Naive thymus-derived CD4-positive, alpha-beta T cell (primary cell): ENCODE data around the gene OCA2. TPM values are rescaled to one million over a fixed set of nuclear protein-coding genes. Genes with fewer than 3 reads are reported as not detected.
"Not testable (repeated sequence)": the region's sequence is repeated elsewhere in the genome, so short reads cannot be mapped to it uniquely, and the experiment has no call there.

Source experiments
- ATAC-seq: fragments of 150-1000 bp; cut with Tn5 transposase; 2 replicates; pipeline ENCODE4 v1.10.0; 2021; ENCODE audit warnings: mild to moderate bottlenecking, moderate library complexity
- CTCF ChIA-PET: fragments of 350-600 bp; sonication (Branson Sonifier 250); formaldehyde crosslinking; loops from one replicate; lab custom pipeline; 2021; ENCODE audit warnings: antibody characterized with exemption; lab: Charles Lee
- POLR2A ChIA-PET: fragments of 350-600 bp; sonication (Branson Sonifier 250); formaldehyde crosslinking; loops from one replicate; lab custom pipeline; 2021; ENCODE audit warnings: antibody characterized with exemption, inconsistent platforms; lab: Charles Lee
- DNase-seq, 9 donors: peaks; one replicate each; pipeline versions ENCODE4 v3.0.0 to v3.0.0-alpha.2; 2020 to 2022; ENCODE audit warnings: mixed read lengths in 1 of 9
- H3K27ac ChIP-seq: one replicate; pipeline ENCODE4 v1.7.0; 2013; ENCODE audit warnings: mild to moderate bottlenecking, low read depth, low read length, moderate library complexity
- H3K27me3 ChIP-seq, 2 donors: one replicate each; pipeline ENCODE4 v1.7.0; 2013; ENCODE audit warnings: low read length in 2 of 2, mild to moderate bottlenecking in 2 of 2, moderate library complexity in 2 of 2; ENCODE audit not compliant: control insufficient read depth in 2 of 2, insufficient read depth in 2 of 2
- H3K36me3 ChIP-seq, 3 experiments: 1 replicate in 2 of 3; 2 replicates in 1 of 3; pipeline ENCODE4 v1.7.0; 2013; ENCODE audit warnings: low read length in 3 of 3, mild to moderate bottlenecking in 3 of 3, moderate library complexity in 1 of 3; ENCODE audit not compliant: insufficient read depth in 3 of 3, control insufficient read depth in 2 of 3
- H3K4me1 ChIP-seq, 2 donors: one replicate each; pipeline ENCODE4 v1.7.0; 2013; ENCODE audit warnings: low read length in 2 of 2, mild to moderate bottlenecking in 2 of 2, moderate library complexity in 1 of 2; ENCODE audit not compliant: control insufficient read depth in 2 of 2, insufficient read depth in 2 of 2
- H3K4me3 ChIP-seq: 2 replicates; pipeline ENCODE4 v1.7.0; 2013; ENCODE audit warnings: mild to moderate bottlenecking, low read length
- H3K9me3 ChIP-seq, 3 experiments: 1 replicate in 2 of 3; 2 replicates in 1 of 3; pipeline ENCODE4 v1.7.0; 2013; ENCODE audit warnings: low read length in 3 of 3; ENCODE audit not compliant: control insufficient read depth in 2 of 3
- H3K27ac Mint-ChIP-seq, 9 donors: one replicate each; pipeline ENCODE4 v1.8.0; 2020 to 2022; ENCODE audit warnings: mixed read lengths in 9 of 9, mild to moderate bottlenecking in 8 of 9, moderate library complexity in 5 of 9, inconsistent platforms in 2 of 9
- H3K27me3 Mint-ChIP-seq, 5 donors: one replicate each; pipeline ENCODE4 v1.8.0; 2021 to 2022; ENCODE audit warnings: mixed read lengths in 5 of 5, mild to moderate bottlenecking in 1 of 5
- H3K36me3 Mint-ChIP-seq, 5 donors: one replicate each; pipeline ENCODE4 v1.8.0; 2020 to 2022; ENCODE audit warnings: mixed read lengths in 5 of 5, mild to moderate bottlenecking in 3 of 5, inconsistent platforms in 1 of 5
- H3K4me1 Mint-ChIP-seq, 7 donors: one replicate each; pipeline ENCODE4 v1.8.0; 2020 to 2022; ENCODE audit warnings: mixed read lengths in 7 of 7, mild to moderate bottlenecking in 3 of 7, inconsistent platforms in 1 of 7
- H3K4me3 Mint-ChIP-seq, 10 donors: one replicate each; pipeline ENCODE4 v1.8.0; 2020 to 2022; ENCODE audit warnings: mild to moderate bottlenecking in 10 of 10, mixed read lengths in 10 of 10, moderate library complexity in 6 of 10, inconsistent platforms in 2 of 10
- H3K9me3 Mint-ChIP-seq, 11 donors: one replicate each; pipeline ENCODE4 v1.8.0; 2020 to 2022; ENCODE audit warnings: mixed read lengths in 11 of 11, mild to moderate bottlenecking in 4 of 11, inconsistent platforms in 1 of 11, moderate library complexity in 1 of 11
- intact Hi-C, 2 donors: fragments of 100-400 bp; cut with micrococcal nuclease; formaldehyde crosslinking; loops; one replicate each; pipeline ENCODE4 v1.15.1; 2023
- polyA plus RNA-seq, 2 donors: library from polyadenylated mRNA; unstranded; fragments of 300-500 nt; fragmentation: Illumina TruSeq; gene quantifications; one replicate each; pipeline ENCODE4 v1.2.3, GENCODE V29; 2021
- total RNA-seq, 6 experiments: library from RNA in 5 of 6; stranded (reverse) in 5 of 6; gene quantifications; 1 replicate in 5 of 6; 2 replicates in 1 of 6; pipeline ENCODE4 v1.2.3 and lab custom pipeline; 2021 to 2026

Gene OCA2
- total and polyA plus RNA-seq, 7 experiments from 2014 or later = not detected

DNA sequence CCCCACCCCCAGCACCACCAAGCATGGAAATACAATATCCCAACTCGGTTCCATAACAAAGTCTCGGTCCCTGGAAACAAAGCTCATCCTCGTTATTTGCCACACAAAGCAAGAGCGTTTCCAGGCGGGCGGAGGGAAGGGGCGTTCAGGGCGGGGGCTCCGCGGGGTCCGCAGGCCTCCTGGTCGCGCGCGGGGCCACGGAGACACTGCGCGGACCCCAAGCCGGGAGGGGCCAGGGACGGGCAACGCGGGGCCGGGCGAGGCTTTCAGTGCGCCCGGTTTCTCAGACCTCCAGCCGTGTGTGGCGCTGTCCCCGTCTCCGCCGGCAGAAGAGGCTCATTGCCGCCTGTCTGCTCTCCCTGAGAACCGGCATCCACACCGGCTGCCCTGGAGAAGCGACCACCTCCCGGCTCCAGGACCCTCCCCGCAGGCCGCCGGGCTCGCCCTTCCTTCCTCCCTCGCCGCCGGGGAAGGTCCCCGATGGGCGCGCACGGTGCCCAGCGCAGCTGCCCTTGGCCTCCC lies 329.0 kb downstream of the OCA2 start:
- no peak overlapping the region for H3K27ac Mint-ChIP-seq

DNA sequence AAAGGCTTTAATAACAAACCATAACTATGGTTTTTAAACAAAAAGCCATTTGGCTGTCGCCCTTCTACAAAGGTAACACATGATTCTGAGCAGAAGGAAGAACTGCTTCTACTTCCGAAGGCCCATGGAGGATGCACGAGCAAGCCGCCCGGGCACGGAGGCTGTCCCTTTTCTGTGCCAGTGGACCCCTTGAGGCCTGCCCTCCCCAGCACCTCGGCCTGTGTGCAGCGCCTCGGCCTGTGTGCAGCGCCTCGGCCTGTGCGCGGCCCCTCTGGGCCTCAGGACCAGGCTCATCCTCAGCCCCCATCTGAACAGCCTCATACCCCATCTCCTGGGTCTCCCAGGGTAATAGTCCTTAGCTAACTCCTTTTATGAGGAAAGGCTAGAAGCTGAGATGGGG lies 329.5 kb downstream of the OCA2 start:
- Histone ChIP-seq H3K27ac (no peak overlapping the region), H3K36me3 (no peaks in the 10 kb centered on the region), H3K4me3 (no peak overlapping the region), H3K27me3 (no peaks in the 10 kb centered on the region), H3K9me3 (peaks cover 0 to 16% (median 0%) of the 10 kb centered on the region in 3 experiments), H3K4me1 (no peaks in the 10 kb centered on the region)
- Mint-ChIP-seq H3K9me3 (peaks cover 0 to 23% (median 9%) of the 10 kb centered on the region in 11 donors), H3K36me3 (peaks cover 0 to 4% (median 0%) of the 10 kb centered on the region in 5 donors), H3K4me3 (no peak overlapping the region), H3K4me1 (peaks cover 0 to 3% (median 0%) of the 10 kb centered on the region in 7 donors), H3K27me3 (peaks cover 0 to 5% (median 0%) of the 10 kb centered on the region in 5 donors), H3K27ac (no peak overlapping the region)
- DNase-seq (no peak), ATAC-seq (no peak)
- POLR2A ChIA-PET = no interaction called here
- CTCF ChIA-PET = no interaction called here
- intact Hi-C loops = no loop called here

More for the DNA sequence above, 329.0 kb downstream of the OCA2 start:
- Mint-ChIP-seq H3K27me3 (peaks cover 0 to 6% (median 0%) of the 10 kb centered on the region in 5 donors), H3K4me3 (no peak overlapping the region), H3K4me1 (peaks cover 0 to 3% (median 0%) of the 10 kb centered on the region in 7 donors), H3K9me3 (peaks cover 0 to 23% (median 9%) of the 10 kb centered on the region in 11 donors), H3K36me3 (peaks cover 0 to 4% (median 0%) of the 10 kb centered on the region in 5 donors)
- DNase-seq (no peak), ATAC-seq (no peak)
- Histone ChIP-seq H3K4me3 (no peak overlapping the region), H3K27me3 (no peaks in the 10 kb centered on the region), H3K9me3 (peaks cover 0 to 16% (median 0%) of the 10 kb centered on the region in 3 experiments), H3K36me3 (no peaks in the 10 kb centered on the region), H3K4me1 (no peaks in the 10 kb centered on the region), H3K27ac (no peak overlapping the region)
- ChIA-PET POLR2A (no interaction called here), CTCF (no interaction called here)
- intact Hi-C loops = no loop called here

DNA sequence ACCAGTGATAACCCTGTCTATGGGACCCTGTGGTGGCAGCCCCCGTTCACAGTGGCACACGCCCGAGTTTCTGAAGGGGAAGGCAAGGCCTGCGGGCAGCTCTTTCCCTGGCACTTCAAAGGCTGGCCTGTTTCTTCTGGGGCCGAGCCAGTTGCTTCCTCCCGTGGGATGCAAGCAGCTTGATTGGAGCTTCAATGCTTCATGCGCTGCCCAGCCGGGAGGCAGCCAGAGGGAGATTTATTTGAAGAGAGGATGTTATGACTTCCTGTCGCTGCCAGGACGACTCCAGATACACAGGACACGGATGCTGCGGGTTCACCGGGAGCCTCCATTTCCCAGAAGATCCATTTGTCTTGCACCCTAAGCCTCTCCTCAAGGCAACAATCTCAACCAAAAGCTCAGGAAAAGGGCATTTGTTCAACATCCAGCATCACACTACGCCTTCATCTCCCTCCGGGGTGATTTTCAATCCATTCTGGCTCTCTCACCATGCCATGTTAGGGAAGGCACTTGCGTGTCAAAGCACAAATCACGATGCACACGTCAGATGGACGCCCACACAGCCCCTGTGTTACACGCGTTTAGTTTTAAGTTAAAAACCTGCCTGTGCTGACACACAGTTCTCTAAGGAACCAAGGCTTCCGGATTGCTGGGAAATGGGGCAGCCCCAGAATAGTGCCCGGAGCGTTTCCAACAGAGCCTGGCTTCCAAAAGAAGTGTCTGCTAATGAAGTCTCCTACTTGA lies 330.2 kb downstream of the OCA2 start:
- CTCF ChIA-PET = no interaction called here
- no peak for ATAC-seq

DNA sequence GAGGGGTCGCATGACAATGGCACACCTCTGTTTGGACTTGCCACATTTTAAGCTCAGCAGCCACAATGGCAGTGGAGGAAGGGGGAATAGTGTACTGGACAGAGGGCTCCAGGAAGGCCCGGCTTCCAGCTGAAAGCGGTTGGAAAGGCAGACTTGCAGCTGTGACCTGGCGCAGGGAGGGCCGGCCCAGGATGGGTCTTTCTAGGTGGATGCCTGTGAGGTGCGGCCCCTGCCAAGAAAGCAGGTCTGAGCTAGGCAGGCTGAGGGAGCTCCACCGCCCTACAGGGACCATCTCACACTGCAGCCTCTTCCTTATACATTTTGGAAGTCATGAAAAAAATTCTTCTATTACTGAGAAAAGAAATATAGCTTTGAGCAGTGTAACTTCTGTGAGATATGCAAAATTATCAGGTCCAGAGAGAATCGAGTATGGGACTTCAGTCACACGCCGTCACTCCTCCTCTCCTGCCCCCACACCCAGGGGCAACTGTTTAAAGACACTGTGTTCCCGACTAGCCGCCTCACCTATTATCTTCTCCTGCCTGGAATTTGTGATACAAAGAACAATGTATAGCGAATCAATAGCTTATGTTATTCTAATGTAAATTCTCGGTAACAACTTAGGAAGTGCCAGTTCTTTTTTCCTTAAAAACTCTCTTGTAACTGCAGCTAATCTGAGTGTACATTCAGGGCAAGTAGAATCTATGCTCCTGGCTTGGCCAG lies 331.0 kb downstream of the OCA2 start:
- ChIA-PET POLR2A (no interaction called here), CTCF (no interaction called here)
- no peak overlapping the region for H3K4me3 Mint-ChIP-seq
- ATAC-seq = no peak
- Histone ChIP-seq H3K27me3 (no peaks in the 10 kb centered on the region), H3K27ac (no peak overlapping the region), H3K9me3 (peaks cover 0 to 16% (median 0%) of the 10 kb centered on the region in 3 experiments), H3K4me1 (no peaks in the 10 kb centered on the region), H3K4me3 (no peak overlapping the region), H3K36me3 (no peaks in the 10 kb centered on the region)
- no peak overlapping the region for H3K27ac Mint-ChIP-seq
- H3K27me3 Mint-ChIP-seq = peaks cover 0 to 5% (median 0%) of the 10 kb centered on the region in 5 donors
- H3K4me1 Mint-ChIP-seq = peaks cover 0 to 3% (median 0%) of the 10 kb centered on the region in 7 donors
- intact Hi-C loops = no loop called here
- H3K36me3 Mint-ChIP-seq = peaks cover 0 to 4% (median 0%) of the 10 kb centered on the region in 5 donors
- peaks cover 0 to 23% (median 11%) of the 10 kb centered on the region in 11 donors for H3K9me3 Mint-ChIP-seq
- DNase-seq = no peak

More for the DNA sequence above, 330.2 kb downstream of the OCA2 start:
- POLR2A ChIA-PET = no interaction called here
- Histone ChIP-seq H3K27ac (no peak overlapping the region), H3K4me1 (no peaks in the 10 kb centered on the region), H3K36me3 (no peaks in the 10 kb centered on the region), H3K9me3 (peaks cover 0 to 16% (median 0%) of the 10 kb centered on the region in 3 experiments), H3K4me3 (no peak overlapping the region), H3K27me3 (no peaks in the 10 kb centered on the region)
- H3K27me3 Mint-ChIP-seq = peaks cover 0 to 5% (median 0%) of the 10 kb centered on the region in 5 donors
- intact Hi-C loops = no loop called here
- H3K36me3 Mint-ChIP-seq = peaks cover 0 to 4% (median 0%) of the 10 kb centered on the region in 5 donors
- DNase-seq = no peak
- H3K9me3 Mint-ChIP-seq = peaks cover 0 to 23% (median 9%) of the 10 kb centered on the region in 11 donors
- no peak overlapping the region for H3K4me3 Mint-ChIP-seq
- no peak overlapping the region for H3K27ac Mint-ChIP-seq
- peaks cover 0 to 3% (median 0%) of the 10 kb centered on the region in 7 donors for H3K4me1 Mint-ChIP-seq

DNA sequence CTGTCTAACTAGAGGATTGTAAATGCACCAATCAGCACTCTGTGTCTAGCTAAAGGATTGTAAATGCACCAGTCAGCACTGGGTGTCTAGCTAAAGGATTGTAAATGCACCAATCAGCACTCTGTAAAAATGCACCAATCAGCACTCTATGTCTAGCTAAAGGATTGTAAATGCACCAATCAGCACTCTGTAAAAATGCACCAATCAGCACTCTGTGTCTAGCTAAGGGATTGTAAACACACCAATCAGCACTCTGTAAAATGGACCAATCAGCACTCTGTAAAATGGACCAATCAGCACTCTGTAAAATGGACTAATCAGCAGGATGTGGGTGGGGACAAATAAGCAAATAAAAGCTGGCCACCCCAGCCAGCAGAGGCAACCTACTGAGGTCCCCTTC lies 331.7 kb downstream of the OCA2 start:
- H3K27ac Mint-ChIP-seq, DNase-seq, POLR2A ChIA-PET, H3K27ac ChIP-seq, H3K36me3 Mint-ChIP-seq, H3K4me3 ChIP-seq, intact Hi-C loops, H3K27me3 Mint-ChIP-seq, H3K36me3 ChIP-seq, H3K4me3 Mint-ChIP-seq, H3K4me1 Mint-ChIP-seq, ATAC-seq, H3K4me1 ChIP-seq, H3K27me3 ChIP-seq, CTCF ChIA-PET: not testable (repeated sequence)
- H3K9me3 ChIP-seq = peaks cover 0 to 16% (median 4%) of the 10 kb centered on the region in 3 experiments
- H3K9me3 Mint-ChIP-seq = peaks cover 0 to 23% (median 11%) of the 10 kb centered on the region in 11 donors

DNA sequence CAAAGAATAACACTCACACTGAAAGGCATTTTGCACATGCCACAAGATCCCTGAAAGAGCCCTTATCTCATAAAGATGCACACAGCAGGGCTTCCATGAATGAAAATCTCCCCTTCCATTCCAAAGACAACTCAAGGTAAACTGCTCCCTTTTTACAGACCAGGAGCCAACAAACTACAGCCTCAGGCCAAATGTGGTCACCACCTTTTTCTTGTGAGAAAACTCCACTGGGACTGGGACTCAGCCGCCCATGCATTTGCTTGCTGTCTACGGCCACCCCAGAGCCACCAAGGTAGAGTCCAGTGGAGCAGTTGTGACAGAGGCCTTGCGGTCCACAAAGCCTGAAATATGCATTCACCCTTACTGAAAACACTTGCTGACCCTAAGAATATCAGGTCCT lies 334.8 kb downstream of the OCA2 start:
- intact Hi-C loops = no loop called here
- Mint-ChIP-seq H3K27me3 (peaks cover 0 to 3% (median 0%) of the 10 kb centered on the region in 5 donors), H3K9me3 (peaks cover 0 to 21% (median 8%) of the 10 kb centered on the region in 11 donors), H3K4me1 (no peaks in the 10 kb centered on the region), H3K27ac (no peak overlapping the region), H3K36me3 (no peaks in the 10 kb centered on the region), H3K4me3 (no peak overlapping the region)
- H3K27me3 ChIP-seq = no peaks in the 10 kb centered on the region
- no peak overlapping the region for H3K4me3 ChIP-seq
- ATAC-seq = no peak
- H3K4me1 ChIP-seq = no peaks in the 10 kb centered on the region
- ChIA-PET CTCF (no interaction called here), POLR2A (no interaction called here)
- H3K36me3 ChIP-seq = no peaks in the 10 kb centered on the region
- H3K9me3 ChIP-seq = peaks cover 0 to 7% (median 4%) of the 10 kb centered on the region in 3 experiments
- no peak overlapping the region for H3K27ac ChIP-seq
- DNase-seq = no peak
